A549 treated with Hydrocortisone at 1 μM for 4 hours (cell line): ENCODE measurements around the gene UNC5CL. TPM values are rescaled to one million over a fixed set of nuclear protein-coding genes. Genes with fewer than 3 reads are reported as not detected.

Experiments used
- total RNA-seq: library from RNA; stranded (reverse); fragments of 200-300 nt; extraction: Qiagen RNA extraction; gene quantifications from 5 replicates; pipeline ENCODE4 v1.2.3, GENCODE V29; 2022

Gene UNC5CL, protein sequence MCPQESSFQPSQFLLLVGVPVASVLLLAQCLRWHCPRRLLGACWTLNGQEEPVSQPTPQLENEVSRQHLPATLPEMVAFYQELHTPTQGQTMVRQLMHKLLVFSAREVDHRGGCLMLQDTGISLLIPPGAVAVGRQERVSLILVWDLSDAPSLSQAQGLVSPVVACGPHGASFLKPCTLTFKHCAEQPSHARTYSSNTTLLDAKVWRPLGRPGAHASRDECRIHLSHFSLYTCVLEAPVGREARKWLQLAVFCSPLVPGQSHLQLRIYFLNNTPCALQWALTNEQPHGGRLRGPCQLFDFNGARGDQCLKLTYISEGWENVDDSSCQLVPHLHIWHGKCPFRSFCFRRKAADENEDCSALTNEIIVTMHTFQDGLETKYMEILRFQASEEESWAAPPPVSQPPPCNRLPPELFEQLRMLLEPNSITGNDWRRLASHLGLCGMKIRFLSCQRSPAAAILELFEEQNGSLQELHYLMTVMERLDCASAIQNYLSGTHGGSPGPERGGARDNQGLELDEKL
- 0.49 to 0.76 TPM (median 0.52 TPM) in 5 replicates for total RNA-seq

DNA sequence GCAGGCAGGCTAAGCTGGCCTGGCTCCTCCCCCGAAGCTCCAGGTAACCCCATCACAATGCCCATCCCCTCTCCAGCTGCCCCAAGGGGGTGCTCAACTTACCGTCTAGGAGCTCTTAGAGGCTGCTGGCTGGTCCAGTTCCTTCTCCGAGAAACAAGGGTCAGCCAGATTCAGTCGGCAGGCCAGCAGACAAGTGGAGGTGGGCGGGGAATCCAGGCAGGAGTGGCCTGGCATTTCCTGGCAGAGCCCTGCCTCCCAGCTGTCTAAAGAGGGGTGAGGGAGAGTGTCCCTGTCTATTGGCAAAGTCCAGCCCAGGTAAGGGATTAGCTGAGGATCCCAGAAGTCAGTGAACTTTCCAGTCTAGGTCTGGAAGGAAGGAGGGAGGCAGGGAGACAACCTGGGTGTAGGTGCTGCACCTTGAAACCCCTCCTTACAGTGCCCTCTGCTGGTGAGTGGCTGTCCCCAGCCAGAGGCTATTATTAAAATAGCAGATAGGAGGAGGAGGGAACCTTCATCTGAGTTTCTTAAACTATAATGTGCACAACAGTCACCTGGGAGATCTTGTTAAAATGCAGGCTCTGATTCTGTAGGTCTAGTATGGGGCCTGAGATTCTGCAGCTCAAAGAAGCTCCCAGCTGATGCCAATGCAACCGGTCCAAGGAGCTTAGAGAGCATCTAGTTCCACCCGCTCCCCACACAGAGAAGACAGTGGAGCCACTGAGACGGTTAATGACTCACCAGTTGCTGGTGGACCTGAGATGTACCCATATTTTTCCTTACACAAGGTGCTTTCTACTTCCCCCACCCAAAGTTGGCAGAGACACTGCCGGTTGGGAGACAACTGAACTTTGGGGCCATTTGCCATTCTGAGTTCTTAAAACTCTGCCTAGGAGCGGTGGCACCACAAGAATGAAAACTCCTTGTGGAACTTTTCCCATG is at the start of gene UNC5CL:
UNC5CL (minus strand) TSS at position 162 of the 939 bp plus-strand sequence. CDS start 4,147 bp downstream, outside the sequence.

DNA sequence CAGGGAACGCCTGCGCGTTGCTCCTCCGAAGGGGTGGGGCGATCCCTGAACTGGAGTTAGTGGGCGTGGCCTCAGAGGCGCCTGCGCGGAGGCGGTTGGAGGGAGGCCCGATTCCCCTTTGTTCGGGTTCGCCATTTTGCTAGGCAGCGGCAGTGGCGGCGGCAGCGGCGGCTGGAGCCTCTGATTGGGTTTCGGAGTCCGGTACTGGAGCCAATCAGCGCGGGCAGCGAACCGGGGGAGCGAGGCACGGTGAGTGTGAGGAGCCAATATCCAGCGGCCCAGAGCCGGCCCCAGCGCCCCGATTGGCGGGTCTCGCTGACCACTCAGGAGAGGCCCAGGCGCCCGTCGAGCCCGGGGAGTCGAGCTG is 33.8 kb upstream of the UNC5CL start, which contains the start of gene NFYA:
NFYA (plus strand) TSS at position 139 of the 367 bp plus-strand sequence. CDS start 6,116 bp downstream, outside the sequence.

DNA sequence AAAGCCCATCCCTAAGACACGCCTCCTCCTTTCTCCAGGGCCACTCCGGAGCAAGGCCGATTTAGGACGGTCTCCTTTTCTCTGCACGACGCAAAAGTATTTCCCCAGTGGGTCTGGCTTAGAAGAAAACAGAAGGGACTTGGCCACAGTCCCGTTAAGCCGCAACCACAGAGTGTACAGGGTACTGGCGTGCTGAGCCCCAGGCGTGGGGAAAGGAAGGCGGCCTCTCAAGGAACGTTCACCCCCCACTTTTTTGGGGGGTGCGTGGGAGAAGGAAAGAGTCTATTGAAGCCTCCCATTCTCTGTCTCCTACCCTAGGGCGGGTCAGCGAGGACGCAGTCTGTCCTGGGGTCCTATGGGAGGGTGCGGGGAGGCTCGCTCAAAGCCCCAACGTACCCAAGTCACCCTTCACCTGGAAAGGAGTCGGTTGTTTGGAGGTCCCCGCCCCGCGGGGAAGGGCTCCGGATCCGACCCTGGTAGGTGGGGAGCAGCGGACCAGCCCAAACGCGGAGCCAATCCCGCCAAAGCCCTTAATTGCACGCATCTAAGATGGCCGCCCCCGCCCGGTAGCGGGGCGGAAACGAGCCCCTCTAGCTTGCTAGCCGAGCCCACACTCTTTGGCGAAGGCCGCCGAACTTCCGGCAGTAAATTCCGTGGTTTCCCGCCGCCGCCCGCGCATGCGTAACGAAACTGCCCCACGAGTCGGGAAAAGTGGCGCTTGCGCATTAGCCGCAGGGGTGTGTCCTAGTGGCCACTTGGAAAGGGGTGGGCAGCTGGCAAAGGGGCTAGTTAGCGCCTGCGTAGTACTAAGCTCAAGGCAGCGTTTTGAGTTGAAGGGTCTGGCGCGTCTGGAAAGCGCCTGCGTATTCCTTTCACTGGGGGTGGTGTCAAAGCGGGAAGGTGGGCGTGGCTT is 33.2 kb upstream of the UNC5CL start, which contains the start of gene OARD1:
OARD1 (minus strand) TSS at position 434 of the 913 bp plus-strand sequence. CDS start 722 bp downstream, outside the sequence.

DNA sequence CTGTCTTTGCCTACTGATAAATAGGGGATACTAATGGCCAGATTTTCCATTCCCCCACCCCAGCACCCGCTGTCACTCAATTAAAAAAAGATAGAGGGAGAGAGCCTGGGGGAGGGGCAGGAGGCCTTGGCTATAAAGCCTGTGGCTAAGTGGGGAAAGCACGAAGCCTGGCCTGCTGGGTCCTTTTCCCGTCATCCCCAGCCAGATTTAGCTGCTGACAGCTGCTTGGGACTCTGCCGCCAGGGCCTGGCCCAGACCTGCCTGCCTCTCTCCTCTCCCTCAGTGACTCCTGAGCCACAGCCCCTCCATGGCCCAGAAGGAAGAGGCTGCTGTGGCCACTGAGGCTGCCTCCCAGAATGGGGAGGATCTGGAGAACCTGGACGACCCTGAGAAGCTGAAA is 14.0 kb upstream of the UNC5CL start, which contains the start of gene APOBEC2:
APOBEC2 (plus strand) TSS at position 162 of the 400 bp plus-strand sequence; CDS start at position 308, 146 bp downstream.

GRCh38 chr6:41042226-41043055 is 3.4 kb upstream of the UNC5CL start, which contains the start of gene TSPO2:
Gene TSPO2, plus strand, starts transcription at chr6:41042467. Its CDS starts 519 bp downstream, at chr6:41042986.

Other genes starting within 250 kb of the UNC5CL start
- 0.15 TPM in 1 of 5 replicates, not detected in the others for gene TSPO2, start 3.2 kb upstream of the UNC5CL start, total RNA-seq
- not detected in 5 replicates for gene APOBEC2, start 14.0 kb upstream of the UNC5CL start, total RNA-seq
- 17.2 to 20.0 TPM (median 19.3 TPM) in 5 replicates for gene OARD1, start 33.1 kb upstream of the UNC5CL start, total RNA-seq
- gene NFYA, start 33.8 kb upstream of the UNC5CL start, total RNA-seq = 10.7 to 16.5 TPM (median 13.1 TPM) in 5 replicates
- gene TREML1, start 115.1 kb upstream of the UNC5CL start, total RNA-seq = not detected in 5 replicates
- gene TREM2, start 123.9 kb upstream of the UNC5CL start, total RNA-seq = 0.10 to 0.13 TPM in 2 of 5 replicates, not detected in the others
- gene TREML2, start 161.9 kb upstream of the UNC5CL start, total RNA-seq = not detected in 5 replicates
- gene TREML4, start 189.1 kb upstream of the UNC5CL start, total RNA-seq = not detected in 5 replicates
- gene TREM1, start 247.5 kb upstream of the UNC5CL start, total RNA-seq = 0.10 to 0.25 TPM (median 0.13 TPM) in 3 of 5 replicates, not detected in the others